Loucy (cell line): Measurements from ENCODE around the gene PTPRS.

Experiments used
- CTCF ChIP-seq: fragments of 200-600 bp; sonication (generic); conservative IDR thresholded peaks from 2 replicates; pipeline ENCODE4 v1.5.1; 2014; ENCODE audit warnings: mild to moderate bottlenecking, antibody characterized with exemption, low read length
- EZH2phosphoT487 ChIP-seq: fragments of 200-600 bp; IDR thresholded peaks from 2 replicates; pipeline ENCODE4 v1.6.1; 2018; ENCODE audit warnings: antibody characterized with exemption, mild to moderate bottlenecking, moderate library complexity, borderline replicate concordance

GRCh38 chr19:5293612-5294378 is 46.8 kb downstream of the PTPRS start:
- TF ChIP-seq EZH2phosphoT487, result no peak
- no peak for TF ChIP-seq CTCF
